Dedifferentiated amniotic fluid mesenchymal stem cell (primary cell): ENCODE measurements around the gene R3HDM1.
"Not testable (repeated sequence)": the region's sequence is repeated elsewhere in the genome, so short reads cannot be mapped to it uniquely, and the experiment has no call there.

Experiments used
- DNase-seq: peaks from one replicate; pipeline ENCODE4 v3.0.0-alpha.2; 2016; ENCODE audit errors: extremely low spot score

R3HDM1 gene

GRCh38 chr2:135709992-135710391 lies 178.7 kb downstream of the R3HDM1 start:
- DNase-seq = peak; percentile 31

- DNase-seq = not testable (repeated sequence)
Observed at GRCh38 chr2:135715086-135715485, 183.8 kb downstream of the R3HDM1 start.

- no peak for DNase-seq
Observed at GRCh38 chr2:135728064-135728743, 196.9 kb downstream of the R3HDM1 start.

- no peak for DNase-seq
Observed at GRCh38 chr2:135732561-135732960, 201.3 kb downstream of the R3HDM1 start.

- no peak for DNase-seq
Observed at GRCh38 chr2:135733045-135733444, 201.8 kb downstream of the R3HDM1 start.

- no peak for DNase-seq
Observed at GRCh38 chr2:135736546-135736945, 205.3 kb downstream of the R3HDM1 start.

GRCh38 chr2:135740206-135740605 lies 208.9 kb downstream of the R3HDM1 start:
- DNase-seq = no peak

- DNase-seq = no peak
Observed at GRCh38 chr2:135741043-135741394, 209.7 kb downstream of the R3HDM1 start.

GRCh38 chr2:135741395-135742324 lies 210.4 kb downstream of the R3HDM1 start, which contains the start of gene UBXN4:
TSS of gene UBXN4 (plus strand) at chr2:135741855. CDS start at chr2:135741930, 75 bp downstream.
- peak; percentile 99 for DNase-seq

- peak; percentile 54 for DNase-seq
Observed at GRCh38 chr2:135742325-135742757, 211.1 kb downstream of the R3HDM1 start.

GRCh38 chr2:135743860-135744259 lies 212.6 kb downstream of the R3HDM1 start:
- DNase-seq = peak; percentile 21

- no peak for DNase-seq
Observed at GRCh38 chr2:135744760-135745314, 213.6 kb downstream of the R3HDM1 start.

- peak; percentile 52 for DNase-seq
Observed at GRCh38 chr2:135745545-135745944, 214.3 kb downstream of the R3HDM1 start.

GRCh38 chr2:135755573-135755972 lies 224.3 kb downstream of the R3HDM1 start:
- no peak for DNase-seq

- no peak for DNase-seq
Observed at GRCh38 chr2:135756692-135757091, 225.4 kb downstream of the R3HDM1 start.

GRCh38 chr2:135762022-135762421 lies 230.7 kb downstream of the R3HDM1 start:
- DNase-seq = no peak

GRCh38 chr2:135762530-135762929 lies 231.2 kb downstream of the R3HDM1 start:
- DNase-seq = no peak

- no peak for DNase-seq
Observed at GRCh38 chr2:135768863-135769262, 237.6 kb downstream of the R3HDM1 start.

GRCh38 chr2:135773319-135773718 lies 242.0 kb downstream of the R3HDM1 start:
- DNase-seq = no peak

GRCh38 chr2:135773917-135774316 lies 242.6 kb downstream of the R3HDM1 start:
- DNase-seq = no peak
